AG09319 (cell line): ENCODE measurements around the gene CTNNA3.

Source experiments
- DNase-seq: peaks from one replicate; pipeline ENCODE4 v3.0.0-alpha.2; 2010; ENCODE audit warnings: low read depth; ENCODE audit errors: extremely low read depth
- CTCF ChIP-seq: IDR thresholded peaks from 2 replicates; pipeline ENCODE4 v1.5.1; 2011; ENCODE audit warnings: low read depth, mild to moderate bottlenecking, inconsistent platforms, low read length, moderate library complexity

CTNNA3 gene

GRCh38 chr10:66246177-66246576, 1449.8 kb downstream of the CTNNA3 start:
- no peak for DNase-seq
- no peak for TF ChIP-seq CTCF

GRCh38 chr10:66244953-66245352, 1451.0 kb downstream of the CTNNA3 start:
- TF ChIP-seq CTCF: no peak
- DNase-seq: no peak

GRCh38 chr10:66242885-66243284, 1453.1 kb downstream of the CTNNA3 start:
- no peak for TF ChIP-seq CTCF
- no peak for DNase-seq

- no peak for TF ChIP-seq CTCF
- no peak for DNase-seq
Measured at GRCh38 chr10:66239062-66239461, 1456.9 kb downstream of the CTNNA3 start.

GRCh38 chr10:66238343-66238742, 1457.7 kb downstream of the CTNNA3 start:
- DNase-seq: no peak
- TF ChIP-seq CTCF: no peak

GRCh38 chr10:66234872-66235271, 1461.1 kb downstream of the CTNNA3 start:
- no peak for DNase-seq
- no peak for TF ChIP-seq CTCF

GRCh38 chr10:66228887-66229286, 1467.1 kb downstream of the CTNNA3 start:
- no peak for DNase-seq
- no peak for TF ChIP-seq CTCF
